Hepatocyte (in vitro differentiated cells): ENCODE results near the gene TAF10. TPM values are rescaled to one million over a fixed set of nuclear protein-coding genes. Genes with fewer than 3 reads are reported as not detected.

Experiments
- DNase-seq: peaks from one replicate; pipeline ENCODE4 v3.0.0-alpha.2; 2016; ENCODE audit warnings: low spot score
- H2AFZ ChIP-seq: fragments of 200-600 bp; sonication (generic); 2 replicates; pipeline ENCODE4 v1.6.0; 2016; ENCODE audit warnings: antibody characterized with exemption, mild to moderate bottlenecking
- H3K27ac ChIP-seq: fragments of 200-600 bp; sonication (generic); 2 replicates; pipeline ENCODE4 v1.5.1; 2016; ENCODE audit warnings: mild to moderate bottlenecking
- H3K27me3 ChIP-seq: fragments of 200-600 bp; sonication (generic); 2 replicates; pipeline ENCODE4 v1.6.1; 2016
- H3K36me3 ChIP-seq: fragments of 200-600 bp; sonication (generic); replicated peaks from 2 replicates; pipeline ENCODE4 v1.5.1; 2016; ENCODE audit warnings: low read depth; ENCODE audit not compliant: insufficient read depth
- H3K4me1 ChIP-seq: fragments of 200-600 bp; sonication (generic); 2 replicates; pipeline ENCODE4 v1.5.1; 2016; ENCODE audit warnings: mild to moderate bottlenecking, moderate library complexity; ENCODE audit not compliant: insufficient read depth
- H3K4me2 ChIP-seq: fragments of 200-600 bp; sonication (generic); 2 replicates; pipeline ENCODE4 v1.6.0; 2016
- H3K4me3 ChIP-seq: fragments of 200-600 bp; sonication (generic); 2 replicates; pipeline ENCODE4 v1.5.1; 2016; ENCODE audit warnings: mild to moderate bottlenecking
- H3K79me2 ChIP-seq: fragments of 200-600 bp; sonication (generic); 2 replicates; pipeline ENCODE4 v1.6.0; 2017; ENCODE audit warnings: mild to moderate bottlenecking
- H3K9me2 ChIP-seq: fragments of 200-600 bp; sonication (generic); replicated peaks from 2 replicates; pipeline ENCODE4 v1.6.0; 2017; ENCODE audit warnings: mild to moderate bottlenecking; ENCODE audit not compliant: insufficient read depth
- H3K9me3 ChIP-seq: fragments of 200-600 bp; sonication (generic); 2 replicates; pipeline ENCODE4 v1.5.1; 2016; ENCODE audit warnings: low read depth, mild to moderate bottlenecking
- H4K20me1 ChIP-seq: fragments of 200-600 bp; sonication (generic); 2 replicates; pipeline ENCODE4 v1.6.0; 2016; ENCODE audit warnings: mild to moderate bottlenecking; ENCODE audit not compliant: insufficient read depth, poor library complexity, severe bottlenecking
- CTCF ChIP-seq: fragments of 200-600 bp; sonication (generic); IDR thresholded peaks from 2 replicates; pipeline ENCODE4 v1.5.1; 2016; ENCODE audit warnings: antibody characterized with exemption, mild to moderate bottlenecking; ENCODE audit not compliant: poor library complexity
- EZH2 ChIP-seq: fragments of 200-600 bp; sonication (generic); IDR thresholded peaks from 2 replicates; pipeline ENCODE4 v1.6.1; 2016; ENCODE audit warnings: antibody characterized with exemption, mild to moderate bottlenecking, borderline replicate concordance
- EZH2phosphoT487 ChIP-seq: fragments of 200-600 bp; sonication (generic); IDR thresholded peaks from one replicate; pipeline ENCODE4 v1.6.1; 2018; ENCODE audit warnings: antibody characterized with exemption, mild to moderate bottlenecking, low read depth, moderate library complexity; ENCODE audit not compliant: unreplicated experiment, severe bottlenecking
- WGBS: methylation state at CpG from one replicate; pipeline ENCODE4 v1.1.6; 2016; ENCODE audit warnings: low lambda C conversion rate; ENCODE audit errors: missing lambda C conversion rate; 5-methylcytosine and 5-hydroxymethylcytosine counted together
- polyA plus RNA-seq: library from polyadenylated mRNA; unstranded; fragments of >200 nt; fragmentation: Nextera tagmentation; extraction: Ambion mirVana; gene quantifications from 2 replicates; pipeline ENCODE4 v1.2.1, GENCODE V29; 2016
- total RNA-seq: library from RNA; depleted of rRNA; stranded (reverse); fragments of >200 nt; gene quantifications from 2 replicates; pipeline ENCODE4 v1.2.3, GENCODE V29; 2014

TAF10 gene
- total and polyA plus RNA-seq, 2 experiments from 2014 or later = 33.3 to 295 TPM

GRCh38 chr11:6637871-6638270 is 25.9 kb upstream of the TAF10 start:
- Histone ChIP-seq H3K79me2 (peaks cover 17% of the 10 kb centered on the region), H4K20me1 (peaks cover 3% of the 10 kb centered on the region), H3K27me3 (no peaks in the 10 kb centered on the region), H3K4me3 (no peak overlapping the region), H3K4me1 (peaks cover 4% of the 10 kb centered on the region), H3K9me3 (no peaks in the 10 kb centered on the region), H3K36me3 (no peaks in the 10 kb centered on the region), H3K27ac (no peak overlapping the region), H3K9me2 (no peaks in the 10 kb centered on the region), H2AFZ (no peak overlapping the region), H3K4me2 (no peak overlapping the region)
- WGBS = 67% methylated on average over 3 of the region's 3 CpGs
- no peak for TF ChIP-seq CTCF
- no peak for TF ChIP-seq EZH2
- no peak for DNase-seq

GRCh38 chr11:6636480-6636879 is 24.5 kb upstream of the TAF10 start:
- Histone ChIP-seq H3K4me3 (no peak overlapping the region), H3K4me2 (no peak overlapping the region), H3K27me3 (no peaks in the 10 kb centered on the region), H3K9me2 (no peaks in the 10 kb centered on the region), H3K4me1 (peaks cover 4% of the 10 kb centered on the region), H3K36me3 (no peaks in the 10 kb centered on the region), H3K27ac (no peak overlapping the region), H3K9me3 (no peaks in the 10 kb centered on the region), H3K79me2 (peaks cover 11% of the 10 kb centered on the region), H2AFZ (no peak overlapping the region), H4K20me1 (no peaks in the 10 kb centered on the region)
- no peak for DNase-seq
- WGBS = 87% methylated on average over 3 of the region's 3 CpGs
- TF ChIP-seq EZH2phosphoT487 (no peak), CTCF (no peak), EZH2 (no peak)

GRCh38 chr11:6635082-6635932 is 23.3 kb upstream of the TAF10 start:
- DNase-seq = peak; percentile 51
- H3K4me2 ChIP-seq = peak overlapping the region; percentile 23
- H2AFZ ChIP-seq = no peak overlapping the region

More at GRCh38 chr11:6635082-6635932, 23.3 kb upstream of the TAF10 start:
- peaks cover 11% of the 10 kb centered on the region for H3K79me2 ChIP-seq
- H3K4me1 ChIP-seq = peaks cover 4% of the 10 kb centered on the region
- peaks cover 7% of the 10 kb centered on the region for H3K27me3 ChIP-seq
- 63% methylated on average over 10 of the region's 10 CpGs for WGBS
- H3K36me3 ChIP-seq = no peaks in the 10 kb centered on the region
- peak overlapping the region; percentile 70 for H3K27ac ChIP-seq
- H3K9me3 ChIP-seq = no peaks in the 10 kb centered on the region
- no peaks in the 10 kb centered on the region for H3K9me2 ChIP-seq
- TF ChIP-seq CTCF (no peak), EZH2phosphoT487 (no peak), EZH2 (no peak)
- no peaks in the 10 kb centered on the region for H4K20me1 ChIP-seq
- H3K4me3 ChIP-seq = no peak overlapping the region
